Erythroblast (primary cell): ENCODE results near the gene VAMP4.
"Not testable (repeated sequence)": the region's sequence is repeated elsewhere in the genome, so short reads cannot be mapped to it uniquely, and the experiment has no call there.

Source experiments
- GATA1 ChIP-seq: IDR thresholded peaks from 2 replicates; pipeline ENCODE4 v1.6.1; 2011; ENCODE audit warnings: low read depth, mild to moderate bottlenecking, control low read depth, low read length, moderate library complexity
- POLR2A ChIP-seq: IDR thresholded peaks from 2 replicates; pipeline ENCODE4 v1.6.1; 2011; ENCODE audit warnings: mild to moderate bottlenecking, low read length

DNA sequence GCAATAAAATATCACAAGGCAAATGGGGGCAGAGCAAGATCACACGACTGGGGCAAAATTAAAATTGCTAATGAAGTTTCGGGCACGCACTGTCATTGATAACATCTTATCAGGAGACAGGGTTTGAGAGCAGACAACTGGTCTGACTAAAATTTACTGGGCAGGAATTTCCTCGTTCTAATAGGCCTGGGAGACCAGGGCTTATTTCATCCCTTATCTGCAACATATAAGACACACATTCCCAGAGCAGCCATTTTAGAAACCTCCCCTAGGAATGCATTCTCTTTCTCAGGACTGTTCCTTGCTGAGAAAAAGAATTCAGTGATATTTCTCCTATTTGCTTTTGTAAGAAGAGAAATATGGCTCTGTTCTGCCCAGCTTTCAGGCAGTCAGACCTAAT, 18.7 kb downstream of the VAMP4 start:
- TF ChIP-seq POLR2A, GATA1: not testable (repeated sequence)
